GM19193 (cell line): ENCODE data around the gene ALK.

Experiments
- POLR2A ChIP-seq: IDR thresholded peaks from 4 replicates; pipeline ENCODE4 v1.6.1; 2011; ENCODE audit not compliant: insufficient read depth, insufficient read length; ENCODE audit errors: extremely low read depth

Gene ALK

DNA sequence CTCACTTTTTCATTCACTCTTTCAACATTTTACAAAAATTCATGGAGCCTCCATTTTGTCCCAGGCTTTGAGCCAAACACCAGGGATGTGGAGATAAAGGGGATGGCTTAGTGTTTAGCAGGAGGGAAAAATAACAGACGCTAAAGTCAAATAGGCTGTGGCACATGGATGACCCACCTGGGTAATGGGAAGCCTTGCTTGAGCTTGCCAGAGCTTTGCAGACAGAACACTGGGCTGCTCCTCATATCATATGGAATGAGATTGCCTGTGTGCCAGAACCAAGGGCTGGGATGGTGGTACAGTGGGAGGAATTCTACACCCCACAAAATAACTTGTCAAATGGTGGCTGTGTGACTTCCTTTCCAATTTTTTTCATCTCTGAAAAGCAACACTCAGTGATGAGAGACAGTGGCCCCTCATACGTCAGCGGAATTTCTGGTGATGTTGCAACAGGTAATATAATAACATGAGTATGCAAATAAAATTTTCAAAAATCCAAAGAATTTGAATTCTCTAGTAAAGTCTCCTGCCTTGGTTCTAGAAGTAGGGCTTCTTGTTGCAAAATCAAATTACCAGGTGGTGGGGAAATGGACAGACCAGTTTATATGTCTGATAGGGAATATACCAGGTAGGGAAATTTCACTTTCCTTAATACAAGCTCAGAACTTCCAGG lies 553.3 kb downstream of the ALK start:
- TF ChIP-seq POLR2A, result no peak

DNA sequence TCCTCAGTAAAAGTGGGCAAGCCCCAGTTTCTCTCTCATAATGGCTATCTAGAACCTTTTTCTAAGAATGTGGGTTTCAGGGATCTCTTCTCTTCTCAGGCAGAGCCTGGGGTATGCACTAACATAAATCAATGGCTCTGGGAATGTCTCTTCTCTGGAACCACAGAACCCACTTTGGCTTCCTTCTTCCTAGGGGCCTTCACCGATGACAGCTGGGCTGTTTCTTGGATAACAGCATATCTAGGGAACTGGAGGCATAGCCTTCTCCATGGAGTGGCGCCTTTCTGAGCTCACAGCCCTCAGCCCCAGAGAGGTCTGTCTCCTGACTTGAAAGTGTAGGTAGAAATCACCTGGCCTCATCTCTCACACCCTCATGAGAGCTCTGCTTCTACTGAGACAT lies 558.3 kb downstream of the ALK start:
- TF ChIP-seq POLR2A, result no peak

DNA sequence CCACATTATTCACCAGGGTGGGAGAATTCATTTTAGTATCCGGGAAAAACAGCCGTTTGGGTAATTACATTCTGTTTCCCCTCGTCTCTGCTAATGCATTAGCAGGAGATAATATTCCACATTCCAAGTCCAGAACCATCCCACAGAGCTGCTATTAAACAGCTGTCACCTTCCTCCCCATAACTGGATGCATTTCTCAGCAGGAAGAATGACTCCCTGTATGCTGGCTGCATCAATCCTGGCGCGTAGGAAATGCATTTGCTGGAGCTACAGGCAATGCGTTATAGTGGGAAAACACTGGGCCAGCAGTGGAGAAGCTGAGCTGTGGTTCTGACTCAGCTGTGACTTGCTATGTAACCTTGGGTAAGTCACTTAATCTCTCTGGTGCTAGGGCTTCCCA lies 560.2 kb downstream of the ALK start:
- TF ChIP-seq POLR2A, result no peak

DNA sequence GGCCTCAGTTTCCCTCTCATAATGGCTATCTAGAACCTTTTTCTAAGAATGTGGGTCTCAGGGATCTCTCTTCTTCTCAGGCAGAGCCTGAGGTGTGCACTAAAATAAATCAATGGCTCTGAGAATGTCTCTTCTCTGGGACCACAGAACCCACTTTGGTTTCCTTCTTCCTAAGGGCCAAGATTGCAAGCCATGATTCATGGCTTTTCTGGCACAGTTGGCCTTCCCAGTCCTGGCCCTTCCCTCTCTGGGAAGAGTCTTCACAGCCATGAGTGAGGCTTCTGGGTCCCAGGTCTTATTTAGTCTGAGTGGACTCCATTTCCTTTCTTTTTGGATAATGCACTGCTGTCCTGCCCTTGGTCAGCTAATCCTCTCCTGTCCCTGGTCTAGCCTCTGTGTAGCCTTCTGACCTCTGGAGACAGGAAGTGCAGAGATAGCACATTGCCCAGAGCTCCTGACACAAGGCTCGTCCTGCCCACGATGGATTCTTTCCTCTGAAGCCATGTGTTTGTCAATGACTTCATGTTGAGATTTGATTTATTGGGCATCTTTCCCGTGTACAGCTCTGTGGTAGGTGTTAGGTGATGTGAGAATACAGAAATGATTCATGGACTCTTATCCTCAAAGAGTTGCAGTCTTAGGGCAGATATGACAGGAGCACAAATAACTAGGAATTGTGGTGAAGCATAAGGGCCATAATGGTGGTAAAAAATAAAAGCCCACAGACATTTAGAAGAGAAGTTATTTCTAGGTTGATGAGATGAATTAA lies 561.2 kb downstream of the ALK start:
- no peak for TF ChIP-seq POLR2A

DNA sequence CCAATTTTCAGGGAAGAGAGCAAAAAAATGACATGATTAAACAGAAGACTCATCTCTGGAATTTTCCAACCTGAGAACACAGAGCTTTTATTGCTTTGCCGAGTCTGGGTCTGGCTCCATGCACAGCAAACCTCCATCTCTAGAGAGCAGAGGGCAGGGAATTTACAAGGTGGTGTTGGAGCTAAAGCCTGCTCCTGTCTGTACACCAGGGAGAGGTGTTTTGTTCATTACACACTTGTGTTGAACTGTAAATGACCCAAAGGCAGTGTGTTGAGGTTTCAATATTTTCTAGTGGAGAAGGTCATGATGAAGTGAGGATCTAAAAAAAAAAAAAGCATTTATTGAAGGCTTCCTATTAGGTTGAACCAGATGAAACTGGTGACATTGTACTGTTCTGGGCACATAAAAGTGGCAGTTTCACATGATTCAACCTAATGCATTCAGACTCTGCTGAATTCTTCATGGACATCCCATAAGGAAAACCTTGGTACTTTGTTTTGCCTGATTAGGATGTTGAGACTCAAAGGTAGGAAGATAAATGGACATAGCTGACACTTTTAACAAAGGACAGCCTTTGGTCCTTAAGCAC lies 567.9 kb downstream of the ALK start:
- no peak for TF ChIP-seq POLR2A

DNA sequence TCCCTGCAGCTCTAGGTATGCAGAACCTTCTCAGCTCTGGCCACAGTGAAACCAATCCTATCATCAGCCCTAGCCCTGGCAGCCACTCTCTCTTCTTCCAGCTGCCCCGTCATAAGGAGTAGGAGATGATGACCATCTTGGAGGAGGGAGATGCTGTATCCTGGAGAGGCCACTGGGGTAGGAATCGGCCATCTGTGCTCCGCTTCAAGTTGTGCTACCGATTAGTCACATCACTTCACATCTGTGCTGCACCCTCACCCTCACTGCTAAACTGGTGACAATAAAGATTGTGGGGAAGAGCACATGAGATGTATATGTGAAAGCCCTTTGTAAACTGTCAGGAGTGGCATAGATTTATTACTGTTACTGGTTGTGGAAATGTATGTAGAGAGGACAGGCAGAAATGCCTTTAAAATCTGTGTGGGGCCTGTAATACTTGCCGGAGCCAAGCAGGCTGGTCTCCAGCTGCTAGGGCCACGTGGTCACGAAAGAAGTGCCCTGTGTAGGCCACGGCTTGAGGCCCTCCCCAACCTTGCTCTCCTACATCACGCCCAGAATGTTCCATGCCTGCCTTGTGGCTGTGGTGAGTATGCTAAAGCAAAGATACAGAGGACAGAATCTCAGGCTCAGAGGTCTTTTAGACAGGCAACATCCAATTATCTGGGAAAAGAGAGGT lies 569.3 kb downstream of the ALK start:
- TF ChIP-seq POLR2A, result no peak

DNA sequence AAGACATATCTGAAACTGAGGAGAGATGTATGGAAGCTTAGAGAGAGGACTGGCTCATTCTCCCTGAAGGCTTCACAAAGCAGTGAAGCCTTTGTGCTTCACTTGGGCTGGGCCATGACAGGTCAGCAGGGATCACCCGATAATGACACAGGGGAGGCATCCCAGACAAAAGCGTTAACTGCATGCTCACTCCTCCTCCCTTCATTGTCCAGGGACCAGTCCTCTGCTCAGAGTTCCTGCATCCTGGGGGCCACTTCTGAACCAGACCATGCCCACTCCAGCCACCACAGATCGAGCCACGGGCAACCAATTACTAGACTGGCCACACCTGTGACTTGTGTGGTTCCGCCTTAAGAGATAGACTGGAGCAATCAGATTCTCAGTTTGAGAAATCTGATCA lies 570.1 kb downstream of the ALK start:
- TF ChIP-seq POLR2A, result no peak

DNA sequence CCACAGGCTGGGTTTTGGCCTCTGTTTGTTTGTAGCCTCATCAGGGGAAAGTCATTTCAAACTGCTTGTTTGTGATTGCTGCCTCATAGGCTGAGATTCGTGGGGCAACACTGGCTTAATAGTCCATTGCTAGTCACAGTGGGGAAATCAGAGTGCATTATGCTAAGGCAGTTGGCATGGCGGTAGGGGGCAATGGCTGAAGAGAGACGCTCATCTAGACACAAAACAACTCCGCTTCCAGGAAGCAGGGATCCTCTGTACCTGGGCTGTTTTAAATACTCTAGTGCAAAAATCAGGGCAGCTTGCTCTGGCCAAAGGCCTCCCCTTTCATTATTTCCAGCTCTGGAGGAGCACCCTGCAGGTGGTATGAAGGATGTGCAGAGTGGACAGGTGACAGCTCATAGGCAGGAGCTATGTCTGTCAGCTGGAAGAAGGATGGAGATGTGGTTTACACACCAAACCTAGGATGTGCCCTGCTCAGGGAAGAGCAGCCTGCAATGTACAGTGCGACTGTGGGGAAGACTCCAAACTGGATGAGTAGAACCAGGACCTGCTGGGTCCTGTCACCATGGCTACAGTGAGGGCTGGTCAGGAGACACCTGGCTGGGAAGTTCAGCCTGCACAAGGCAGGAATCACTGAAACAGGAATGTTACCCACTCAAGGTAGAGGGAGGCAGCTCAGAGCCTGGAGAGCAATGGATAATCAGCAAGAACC lies 571.9 kb downstream of the ALK start:
- no peak for TF ChIP-seq POLR2A

DNA sequence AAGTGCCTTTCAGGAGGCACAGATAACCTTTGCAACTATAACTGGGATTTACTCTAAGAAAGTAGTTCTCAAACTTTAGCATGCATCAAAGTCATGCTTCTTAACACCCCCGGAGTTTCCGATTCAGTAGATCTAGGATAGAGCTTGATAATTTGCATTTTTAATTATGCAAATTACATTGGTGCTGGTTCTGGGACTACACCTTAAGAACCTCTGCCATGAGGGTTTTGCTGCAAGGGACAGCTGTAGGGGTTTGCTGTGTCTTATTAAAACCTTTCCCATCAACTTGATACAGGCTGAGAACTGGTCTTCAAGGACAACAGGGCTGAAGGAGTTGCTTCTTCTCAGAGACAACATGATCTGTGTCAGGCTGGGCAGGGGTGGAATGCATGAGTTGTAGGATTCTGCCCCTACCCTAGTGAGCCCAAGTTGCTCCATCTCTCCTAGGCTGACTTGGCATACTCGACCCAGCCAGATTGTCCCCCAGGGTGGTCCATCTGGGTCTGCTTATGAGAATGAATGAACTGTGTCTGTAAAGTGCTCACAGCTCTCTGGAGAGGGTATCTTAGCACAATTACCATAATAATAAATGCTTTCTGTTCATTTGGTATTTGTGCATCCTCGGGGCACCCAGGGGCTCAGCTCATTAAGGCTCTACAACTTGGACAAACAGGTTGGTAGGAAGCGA lies 573.5 kb downstream of the ALK start:
- TF ChIP-seq POLR2A, result no peak

DNA sequence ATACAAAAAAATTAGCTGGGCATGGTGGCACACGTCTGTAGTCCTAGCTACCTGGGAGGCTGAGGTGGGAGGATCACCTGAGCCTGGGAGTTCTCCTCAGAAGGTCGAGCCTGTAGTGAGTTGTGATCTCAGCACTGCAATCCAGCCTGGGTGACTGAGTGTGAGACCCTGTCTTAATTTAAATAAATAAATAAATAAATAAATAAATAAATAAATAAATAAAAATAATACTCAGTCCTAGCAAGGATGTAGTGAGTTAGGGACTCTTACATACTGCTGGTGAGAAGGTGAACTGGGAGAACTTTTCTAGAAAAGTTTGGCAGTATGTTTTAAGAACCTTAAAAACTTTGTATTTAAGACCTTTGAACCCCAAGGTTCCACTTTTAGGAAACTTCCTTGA lies 576.1 kb downstream of the ALK start:
- no peak for TF ChIP-seq POLR2A

DNA sequence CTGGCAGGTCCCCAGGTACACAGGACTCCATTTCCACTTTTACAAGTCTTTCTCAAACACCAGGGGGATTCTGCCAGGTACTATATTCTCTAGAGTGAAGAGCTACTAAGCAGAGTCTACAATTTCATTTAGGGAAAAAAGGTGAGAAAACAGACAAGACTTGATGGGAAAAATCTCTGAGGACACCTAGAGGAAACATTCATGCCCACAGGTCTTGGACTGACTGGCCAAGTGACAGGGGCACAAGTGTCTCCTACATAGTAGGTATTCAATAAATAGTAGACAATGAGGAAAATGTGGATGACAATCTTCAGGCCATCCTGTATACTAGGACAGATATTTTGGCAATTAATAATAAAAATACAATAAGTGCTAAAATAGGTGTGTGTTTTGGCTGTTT lies 577.6 kb downstream of the ALK start:
- TF ChIP-seq POLR2A, result no peak

DNA sequence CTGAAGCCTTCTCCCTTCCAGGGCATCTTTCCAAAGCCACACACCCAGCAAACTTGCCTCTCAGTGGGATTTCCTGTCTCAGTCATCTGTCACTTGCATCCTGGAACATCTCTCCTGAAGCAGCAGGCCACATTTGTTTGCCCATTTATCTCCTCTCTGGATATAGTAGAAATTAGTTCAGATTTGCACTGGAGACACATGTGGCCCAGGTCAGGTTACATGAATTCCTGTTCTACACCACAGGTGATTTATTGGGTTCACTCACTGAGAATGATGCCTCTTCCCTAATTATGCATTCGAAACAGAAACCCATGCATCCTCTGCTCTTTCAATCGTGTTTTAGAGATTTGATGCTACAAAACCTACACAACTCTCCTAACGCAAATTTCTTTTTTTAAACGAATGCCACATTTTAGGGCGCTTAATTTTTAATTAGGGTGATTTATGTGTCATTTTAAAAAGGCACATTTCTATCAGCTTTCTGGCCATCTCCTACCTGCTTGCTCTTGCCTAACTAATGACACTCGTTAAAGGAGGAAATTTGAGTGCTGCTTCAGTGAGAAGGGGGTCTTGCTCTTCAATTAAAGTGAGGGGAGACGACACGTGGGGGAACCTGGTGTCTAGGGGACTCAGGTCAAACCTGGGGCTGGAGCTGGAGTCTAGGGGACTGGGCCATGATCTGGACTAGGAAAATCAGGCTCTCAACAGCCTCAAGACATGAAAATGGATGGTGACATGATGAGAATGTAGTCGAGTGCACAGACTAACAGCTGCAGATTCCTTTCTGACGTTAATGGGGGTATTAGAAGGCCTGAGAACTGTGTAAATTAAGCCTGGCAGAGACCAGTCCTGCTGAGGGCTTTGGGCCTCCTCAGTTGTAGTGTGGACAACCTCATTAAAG lies 584.8 kb downstream of the ALK start:
- TF ChIP-seq POLR2A, result no peak

DNA sequence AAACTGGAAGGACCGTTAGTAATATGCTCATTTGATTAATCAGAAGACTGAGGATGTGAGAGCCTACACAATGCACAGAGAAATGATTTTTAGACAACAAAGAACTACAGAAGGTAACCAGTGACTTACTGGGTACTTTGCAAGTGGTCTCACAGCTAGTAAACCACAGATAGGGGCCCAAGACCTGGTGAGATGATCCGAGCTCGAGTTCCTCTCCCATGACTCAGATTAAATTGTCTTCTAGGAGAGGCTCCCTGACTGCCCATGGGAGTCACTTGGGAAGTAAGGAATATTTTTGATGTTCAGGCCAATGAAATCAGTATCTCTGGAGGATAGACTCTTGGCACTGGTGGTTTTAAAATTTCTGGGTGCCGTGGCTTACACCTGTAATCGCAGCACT lies 586.0 kb downstream of the ALK start:
- no peak for TF ChIP-seq POLR2A

DNA sequence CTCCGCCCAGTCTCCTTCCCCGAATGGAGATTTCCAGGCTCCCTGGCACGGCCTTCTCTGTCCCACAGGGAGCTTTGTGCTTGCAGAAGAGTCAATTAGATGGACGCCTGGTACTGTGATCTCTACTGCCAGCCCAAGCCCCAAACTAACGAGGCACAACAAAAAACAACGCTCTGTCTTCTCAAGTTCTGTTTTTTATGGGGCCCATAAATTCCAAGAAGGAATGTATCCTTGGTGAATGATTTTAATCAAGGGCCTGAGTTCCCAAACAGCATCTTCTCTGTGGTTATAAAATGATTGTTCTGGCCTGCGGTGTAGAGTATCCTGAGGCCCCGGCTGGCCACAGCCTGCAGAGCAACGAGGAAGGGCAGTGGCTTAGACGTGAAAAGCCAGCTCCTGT lies 586.7 kb downstream of the ALK start:
- TF ChIP-seq POLR2A, result no peak

DNA sequence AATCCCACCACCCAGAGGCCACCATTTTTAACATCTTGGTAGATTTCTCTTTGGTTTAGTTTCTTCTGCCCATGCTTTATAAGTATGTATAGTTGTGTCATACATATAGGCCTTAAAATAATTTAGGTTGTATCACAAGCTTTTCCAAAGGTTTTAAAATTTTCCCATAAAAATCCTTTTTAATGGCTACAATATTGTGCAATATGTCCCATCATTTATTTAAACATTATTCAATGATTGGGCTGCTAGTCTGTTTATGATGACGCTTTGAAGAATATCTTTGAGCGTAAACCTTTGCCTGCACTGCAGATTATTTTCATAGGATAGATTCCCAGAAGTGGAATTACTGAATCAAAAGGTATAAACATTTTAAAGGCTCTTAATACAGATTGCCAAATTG lies 588.8 kb downstream of the ALK start:
- no peak for TF ChIP-seq POLR2A
